Neuronal stem cell (in vitro differentiated cells): Measurements from ENCODE around the gene ABHD17C.

ENCODE experiments used
- DNase-seq: peaks from one replicate; pipeline ENCODE4 v3.0.0-alpha.2; 2013; ENCODE audit warnings: low spot score
- H2AFZ ChIP-seq: one replicate; pipeline ENCODE4 v1.6.1; 2013; ENCODE audit warnings: mild to moderate bottlenecking, low read length, inconsistent platforms
- H2AK5ac ChIP-seq: 2 replicates; pipeline ENCODE4 v1.6.1; 2013; ENCODE audit warnings: low read depth, mild to moderate bottlenecking, inconsistent platforms, low read length, moderate library complexity, mixed read lengths
- H2BK120ac ChIP-seq: 2 replicates; pipeline ENCODE4 v1.6.1; 2013; ENCODE audit warnings: low read depth, mild to moderate bottlenecking, inconsistent platforms, low read length, moderate library complexity, mixed read lengths
- H2BK12ac ChIP-seq: one replicate; pipeline ENCODE4 v1.6.1; 2013; ENCODE audit warnings: low read length, inconsistent platforms
- H2BK15ac ChIP-seq: 2 replicates; pipeline ENCODE4 v1.6.1; 2013; ENCODE audit warnings: mild to moderate bottlenecking, low read length, inconsistent platforms, mixed read lengths
- H2BK5ac ChIP-seq: one replicate; pipeline ENCODE4 v1.6.1; 2013; ENCODE audit warnings: inconsistent platforms, mild to moderate bottlenecking, low read length, moderate library complexity
- H3K14ac ChIP-seq: one replicate; pipeline ENCODE4 v1.6.1; 2013; ENCODE audit warnings: low read length, inconsistent platforms
- H3K18ac ChIP-seq: 2 replicates; pipeline ENCODE4 v1.6.1; 2013; ENCODE audit warnings: low read length, inconsistent platforms
- H3K23ac ChIP-seq: 2 replicates; pipeline ENCODE4 v1.6.1; 2013; ENCODE audit warnings: low read depth, mild to moderate bottlenecking, mixed read lengths, low read length, inconsistent platforms; ENCODE audit not compliant: poor library complexity
- H3K27ac ChIP-seq: replicated peaks from 3 replicates; pipeline ENCODE4 v1.5.1; 2013; ENCODE audit warnings: low read length, inconsistent platforms
- H3K27me3 ChIP-seq, 3 experiments: 2 replicates each; pipeline ENCODE4 v1.6.1; 2013; ENCODE audit warnings: low read length in 3 of 3, mild to moderate bottlenecking in 2 of 3, inconsistent platforms in 1 of 3, low read depth in 1 of 3, mixed read lengths in 1 of 3, moderate library complexity in 1 of 3; ENCODE audit not compliant: control insufficient read depth in 3 of 3, insufficient read depth in 3 of 3
- H3K36me3 ChIP-seq, 2 donors: replicated peaks in 1 of 2; 2 replicates each; pipeline ENCODE4 v1.6.1; 2013; ENCODE audit warnings: low read length in 2 of 2; ENCODE audit not compliant: control insufficient read depth in 2 of 2, insufficient read depth in 2 of 2
- H3K4ac ChIP-seq: 2 replicates; pipeline ENCODE4 v1.6.1; 2013; ENCODE audit warnings: inconsistent platforms, mild to moderate bottlenecking, low read length, moderate library complexity
- H3K4me1 ChIP-seq, 2 donors: 1 replicate in 1 of 2; 2 replicates in 1 of 2; pipeline ENCODE4 v1.6.1; 2013; ENCODE audit warnings: low read length in 2 of 2, low read depth in 1 of 2; ENCODE audit not compliant: control insufficient read depth in 2 of 2, insufficient read depth in 1 of 2
- H3K4me2 ChIP-seq: one replicate; pipeline ENCODE4 v1.6.1; 2013; ENCODE audit warnings: mild to moderate bottlenecking, low read length, inconsistent platforms; ENCODE audit not compliant: insufficient read depth, poor library complexity, severe bottlenecking
- H3K4me3 ChIP-seq, 2 donors: 2 replicates each; pipeline ENCODE4 v1.5.1; 2013; ENCODE audit warnings: low read length in 2 of 2, mild to moderate bottlenecking in 2 of 2, inconsistent platforms in 1 of 2, moderate library complexity in 1 of 2
- H3K79me1 ChIP-seq: one replicate; pipeline ENCODE4 v1.6.1; 2013; ENCODE audit warnings: low read depth, mild to moderate bottlenecking, inconsistent platforms, low read length, moderate library complexity
- H3K9ac ChIP-seq: one replicate; pipeline ENCODE4 v1.6.1; 2013; ENCODE audit warnings: mild to moderate bottlenecking, low read depth, low read length, inconsistent platforms; ENCODE audit not compliant: poor library complexity
- H3K9me3 ChIP-seq, 2 donors: replicated peaks in 1 of 2; 2 replicates each; pipeline versions ENCODE3 to v1.6.1; 2013; ENCODE audit warnings: low read length in 2 of 2, mild to moderate bottlenecking in 2 of 2, inconsistent platforms in 1 of 2, low read depth in 1 of 2, mixed read lengths in 1 of 2, moderate library complexity in 1 of 2; ENCODE audit not compliant: control insufficient read depth in 2 of 2, insufficient read depth in 1 of 2
- H4K8ac ChIP-seq: one replicate; pipeline ENCODE4 v1.6.1; 2013; ENCODE audit warnings: low read depth, mild to moderate bottlenecking, inconsistent platforms, low read length, moderate library complexity
- H4K91ac ChIP-seq: one replicate; pipeline ENCODE4 v1.6.1; 2013; ENCODE audit warnings: low read length, low read depth, mild to moderate bottlenecking, inconsistent platforms; ENCODE audit not compliant: poor library complexity
- whole genome bisulfite sequencing, 2 donors: extraction: QIAGEN DNeasy Blood & Tissue Kit; methylation state at CpG; one replicate each; pipeline ENCODE4 v1.1.7; 2013; ENCODE audit warnings: missing lambda C conversion rate in 2 of 2, mixed read lengths in 1 of 2; ENCODE audit not compliant: insufficient read length in 2 of 2, insufficient replicate concordance in 1 of 2; ENCODE audit errors: extremely low coverage in 2 of 2; 5-methylcytosine and 5-hydroxymethylcytosine counted together

The ABHD17C gene

DNA sequence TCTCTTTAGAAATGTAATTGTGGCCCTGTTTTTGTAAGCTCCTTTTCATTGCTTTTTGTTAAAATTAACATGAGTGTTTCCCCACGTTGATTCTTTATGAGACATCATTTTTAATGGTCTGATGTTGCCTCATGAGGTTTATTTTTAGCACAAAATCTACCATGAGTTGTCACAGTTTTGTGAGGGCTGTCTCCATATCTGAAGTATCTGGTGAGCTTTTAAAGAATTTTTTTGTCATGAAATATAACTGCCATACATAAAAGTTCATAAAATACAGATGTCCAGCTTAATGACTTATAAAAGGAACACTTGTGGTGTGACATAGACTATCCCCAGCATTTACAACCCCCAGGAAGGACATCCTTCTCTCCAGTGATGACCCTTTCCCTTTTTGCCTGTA, 49.7 kb downstream of the ABHD17C start:
- no peak overlapping the region for H2BK12ac ChIP-seq
- H3K9me3 ChIP-seq = peaks cover 2 to 9% of the 10 kb centered on the region in 2 donors
- DNase-seq = no peak
- H3K14ac ChIP-seq = no peak overlapping the region
- H3K9ac ChIP-seq = no peak overlapping the region
- no peak overlapping the region for H2BK120ac ChIP-seq
- no peak overlapping the region for H2BK5ac ChIP-seq
- H3K23ac ChIP-seq = no peak overlapping the region
- H2AK5ac ChIP-seq = no peak overlapping the region
- H2BK15ac ChIP-seq = no peak overlapping the region
- H3K4me3 ChIP-seq = no peak overlapping the region
- H4K91ac ChIP-seq = no peak overlapping the region
- no peak overlapping the region for H4K8ac ChIP-seq
- H3K18ac ChIP-seq = no peak overlapping the region
- H3K36me3 ChIP-seq = peaks cover 0 to 5% of the 10 kb centered on the region in 2 donors
- no CpG with 5 or more reads among the region's 1 CpG for WGBS, 2 donors
- H3K4me1 ChIP-seq = peaks cover 10 to 20% of the 10 kb centered on the region in 2 donors
- no peaks in the 10 kb centered on the region for H3K27me3 ChIP-seq
- H3K79me1 ChIP-seq = peaks cover 2% of the 10 kb centered on the region
- no peak overlapping the region for H3K27ac ChIP-seq
- peak overlapping the region; percentile 31 for H2AFZ ChIP-seq
- no peak overlapping the region for H3K4ac ChIP-seq
- H3K4me2 ChIP-seq = no peak overlapping the region

GRCh38 chr15:80745888-80746287, 50.8 kb downstream of the ABHD17C start:
- H3K4me1 ChIP-seq = peaks cover 10 to 30% of the 10 kb centered on the region in 2 donors
- no peak overlapping the region for H3K4me2 ChIP-seq
- no peak overlapping the region for H2BK5ac ChIP-seq
- H2BK12ac ChIP-seq = no peak overlapping the region
- WGBS, 2 donors = no CpG with 5 or more reads among the region's 1 CpG
- H4K8ac ChIP-seq = no peak overlapping the region
- H2BK120ac ChIP-seq = no peak overlapping the region
- H3K27me3 ChIP-seq = no peaks in the 10 kb centered on the region
- no peak overlapping the region for H3K4ac ChIP-seq
- peaks cover 2 to 9% of the 10 kb centered on the region in 2 donors for H3K9me3 ChIP-seq
- no peak overlapping the region for H4K91ac ChIP-seq
- no peak overlapping the region for H2BK15ac ChIP-seq
- no peak for DNase-seq
- H3K9ac ChIP-seq = no peak overlapping the region
- H3K18ac ChIP-seq = no peak overlapping the region
- no peak overlapping the region for H2AK5ac ChIP-seq
- no peak overlapping the region for H2AFZ ChIP-seq
- H3K36me3 ChIP-seq = peaks cover 0 to 9% of the 10 kb centered on the region in 2 donors
- no peak overlapping the region for H3K23ac ChIP-seq
- no peak overlapping the region for H3K14ac ChIP-seq
- H3K79me1 ChIP-seq = peaks cover 2% of the 10 kb centered on the region
- no peak overlapping the region for H3K27ac ChIP-seq
- H3K4me3 ChIP-seq = no peak overlapping the region

DNA sequence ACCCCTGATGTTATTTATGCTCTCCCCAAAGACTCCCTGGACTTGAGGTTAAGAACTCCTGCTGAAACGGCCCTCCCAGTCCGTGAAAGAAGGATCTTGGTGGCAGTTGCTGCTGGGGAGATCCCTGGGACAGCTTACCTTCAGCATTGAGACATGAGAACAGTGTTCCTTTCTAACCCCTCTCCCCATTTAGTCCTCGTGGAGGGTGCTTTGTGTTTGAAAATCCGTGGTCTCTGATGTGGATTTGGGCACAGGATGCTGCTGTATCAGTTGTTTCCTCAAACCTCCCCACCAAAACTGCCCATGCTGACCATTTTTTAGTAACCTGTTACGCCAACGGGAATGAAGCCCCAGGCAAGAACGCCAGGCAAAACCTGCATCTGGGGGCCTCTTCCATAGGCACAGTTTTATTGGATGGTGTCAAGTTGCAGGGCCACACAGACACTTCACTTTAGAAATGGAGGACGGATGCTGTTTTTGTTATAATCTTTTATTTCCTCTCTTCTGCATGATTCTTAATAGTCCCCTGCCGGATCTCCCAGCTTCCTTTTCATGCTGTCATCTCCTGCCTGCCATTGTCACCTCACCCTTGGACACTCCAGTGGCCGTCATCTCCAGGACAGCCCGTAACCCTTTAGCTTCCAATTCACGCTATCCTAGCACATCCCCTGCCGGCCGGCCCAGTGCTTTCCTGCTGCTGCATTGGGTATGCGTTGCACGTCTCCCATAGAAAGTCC, 52.4 kb downstream of the ABHD17C start:
- Histone ChIP-seq H3K4me3 (peak overlapping the region in 1 of 2 donors; percentile 6), H3K23ac (no peak overlapping the region), H3K4me1 (peaks cover 10 to 30% of the 10 kb centered on the region in 2 donors), H2BK120ac (no peak overlapping the region), H3K27me3 (no peaks in the 10 kb centered on the region), H3K79me1 (peaks cover 2% of the 10 kb centered on the region), H3K4ac (no peak overlapping the region), H3K36me3 (peaks cover 0 to 15% of the 10 kb centered on the region in 2 donors), H3K14ac (no peak overlapping the region), H2AFZ (peak overlapping the region; percentile 46), H4K91ac (no peak overlapping the region), H4K8ac (no peak overlapping the region), H3K9ac (no peak overlapping the region), H2BK15ac (no peak overlapping the region), H3K4me2 (no peak overlapping the region), H2BK5ac (no peak overlapping the region), H2AK5ac (no peak overlapping the region), H3K18ac (no peak overlapping the region), H3K27ac (no peak overlapping the region), H3K9me3 (peaks cover 2 to 9% of the 10 kb centered on the region in 2 donors), H2BK12ac (no peak overlapping the region)
- no peak for DNase-seq
- WGBS, 2 donors = no CpG with 5 or more reads among the region's 16 CpGs

GRCh38 chr15:80749589-80749988, 54.5 kb downstream of the ABHD17C start:
- no CpG with 5 or more reads among the region's 6 CpGs for WGBS, 2 donors
- Histone ChIP-seq H3K4me1 (peaks cover 7 to 26% of the 10 kb centered on the region in 2 donors), H2AFZ (no peak overlapping the region), H2BK120ac (no peak overlapping the region), H2BK5ac (no peak overlapping the region), H3K4me2 (no peak overlapping the region), H3K14ac (no peak overlapping the region), H3K27ac (no peak overlapping the region), H3K9me3 (peaks cover 2 to 9% of the 10 kb centered on the region in 2 donors), H2BK12ac (no peak overlapping the region), H2AK5ac (no peak overlapping the region), H4K8ac (no peak overlapping the region), H3K9ac (peak overlapping the region; percentile 27), H2BK15ac (no peak overlapping the region), H3K79me1 (peaks cover 2% of the 10 kb centered on the region), H3K4ac (no peak overlapping the region), H3K18ac (no peak overlapping the region), H3K27me3 (no peaks in the 10 kb centered on the region), H3K4me3 (no peak overlapping the region), H4K91ac (no peak overlapping the region), H3K23ac (no peak overlapping the region), H3K36me3 (peaks cover 4 to 33% of the 10 kb centered on the region in 2 donors)
- no peak for DNase-seq
